H1 (cell line): Measurements from ENCODE around the gene NR3C2. TPM values are rescaled to one million over a fixed set of nuclear protein-coding genes. Genes with fewer than 3 reads are reported as not detected.

Source experiments
- CTCF ChIA-PET: fragments of 300-600 bp; sonication (Branson Sonifier 250); formaldehyde crosslinking; loops from one replicate; lab custom pipeline; 2021; ENCODE audit not compliant: partially characterized antibody; lab: Charles Lee
- POLR2A ChIA-PET: fragments of 300-600 bp; sonication (Branson Sonifier 250); formaldehyde crosslinking; loops from one replicate; lab custom pipeline; 2021; ENCODE audit warnings: inconsistent platforms; ENCODE audit not compliant: partially characterized antibody; lab: Charles Lee
- DNase-seq, 2 experiments: peaks; one replicate each; pipeline versions ENCODE4 v3.0.0 to v3.0.0-alpha.2; 2010 to 2022; ENCODE audit warnings: low spot score in 2 of 2, low read depth in 1 of 2, mixed read lengths in 1 of 2
- FAIRE-seq: peaks from 2 replicates; lab custom pipeline; 2011; peaks lifted over from hg19 to GRCh38; lab: Jason Lieb, UNC
- H2AFZ ChIP-seq: 2 replicates; pipeline ENCODE4 v1.8.1; 2012; ENCODE audit warnings: low read length, inconsistent platforms
- H2AK5ac ChIP-seq: 2 replicates; pipeline ENCODE4 v1.6.1; 2013; ENCODE audit warnings: low read depth, low read length
- H2BK120ac ChIP-seq: replicated peaks from 2 replicates; pipeline ENCODE3; 2013; ENCODE audit warnings: low read depth, low read length, inconsistent platforms
- H2BK12ac ChIP-seq: 2 replicates; pipeline ENCODE4 v1.6.1; 2013; ENCODE audit warnings: low read depth, low read length
- H2BK15ac ChIP-seq: 2 replicates; pipeline ENCODE4 v1.6.1; 2013; ENCODE audit warnings: low read length
- H2BK20ac ChIP-seq: 2 replicates; pipeline ENCODE4 v1.6.1; 2013; ENCODE audit warnings: low read length
- H2BK5ac ChIP-seq: 2 replicates; pipeline ENCODE4 v1.6.1; 2013; ENCODE audit warnings: low read depth, low read length
- H3K14ac ChIP-seq: 2 replicates; pipeline ENCODE4 v1.6.1; 2013; ENCODE audit warnings: inconsistent platforms; ENCODE audit not compliant: insufficient read length
- H3K18ac ChIP-seq: 2 replicates; pipeline ENCODE4 v1.6.1; 2013; ENCODE audit warnings: low read length; ENCODE audit errors: extremely low read depth
- H3K23ac ChIP-seq: 2 replicates; pipeline ENCODE4 v1.6.1; 2013; ENCODE audit warnings: inconsistent platforms; ENCODE audit not compliant: insufficient read length
- H3K23me2 ChIP-seq: 2 replicates; pipeline ENCODE4 v1.6.1; 2013; ENCODE audit warnings: low read depth, low read length
- H3K27ac ChIP-seq: 2 replicates; pipeline ENCODE4 v1.6.1; 2011; ENCODE audit warnings: low read depth, low read length, inconsistent platforms
- H3K27me3 ChIP-seq, 4 experiments: replicated peaks in 1 of 4; 1 replicate in 1 of 4; 2 replicates in 3 of 4; pipeline versions ENCODE4 v1.6.1 to v1.8.1; 2011 to 2013; ENCODE audit warnings: low read length in 3 of 4, mild to moderate bottlenecking in 3 of 4, inconsistent platforms in 2 of 4, mixed read lengths in 2 of 4, moderate library complexity in 1 of 4; ENCODE audit not compliant: control insufficient read depth in 3 of 4, insufficient read depth in 3 of 4; ENCODE audit errors: extremely low read depth in 1 of 4
- H3K36me3 ChIP-seq, 4 experiments: 2 replicates each; pipeline versions ENCODE4 v1.6.1 to v1.8.1; 2011 to 2013; ENCODE audit warnings: mild to moderate bottlenecking in 4 of 4, low read length in 3 of 4, moderate library complexity in 2 of 4, control low read depth in 1 of 4, inconsistent platforms in 1 of 4; ENCODE audit not compliant: insufficient read depth in 4 of 4, control insufficient read depth in 2 of 4
- H3K4ac ChIP-seq: replicated peaks from 2 replicates; pipeline ENCODE3; 2013; ENCODE audit warnings: low read length, low read depth, mixed read lengths, inconsistent platforms; ENCODE audit not compliant: insufficient read length
- H3K4me1 ChIP-seq, 4 experiments: replicated peaks in 1 of 4; 1 replicate in 1 of 4; 2 replicates in 3 of 4; pipeline versions ENCODE4 v1.6.1 to v1.8.1; 2011 to 2013; ENCODE audit warnings: low read length in 3 of 4, inconsistent platforms in 2 of 4, mixed read lengths in 1 of 4; ENCODE audit not compliant: insufficient read depth in 4 of 4, control insufficient read depth in 3 of 4
- H3K4me2 ChIP-seq, 2 experiments: 2 replicates each; pipeline versions ENCODE4 v1.6.1 to v1.8.1; 2011 to 2013; ENCODE audit warnings: low read depth in 2 of 2, low read length in 2 of 2, control low read depth in 1 of 2, inconsistent platforms in 1 of 2, mild to moderate bottlenecking in 1 of 2; ENCODE audit not compliant: insufficient read depth in 1 of 2
- H3K4me3 ChIP-seq, 4 experiments: fragments of 200-600, 300-600 bp in 1 of 4; sonication (generic), shearing (Covaris generic), sonication (Bioruptor Twin) in 1 of 4; 2 replicates each; pipeline versions ENCODE4 v1.5.1 to v1.8.1; 2011 to 2016; ENCODE audit warnings: low read length in 4 of 4, low read depth in 3 of 4, control low read depth in 2 of 4, inconsistent platforms in 2 of 4, mild to moderate bottlenecking in 2 of 4, mixed read lengths in 1 of 4, moderate library complexity in 1 of 4; ENCODE audit not compliant: insufficient read depth in 2 of 4; ENCODE audit errors: extremely low read depth in 1 of 4
- H3K56ac ChIP-seq: replicated peaks from 2 replicates; pipeline ENCODE3; 2013; ENCODE audit warnings: low read depth, mild to moderate bottlenecking, mixed read lengths, low read length, inconsistent platforms; ENCODE audit not compliant: insufficient read length
- H3K79me1 ChIP-seq: 2 replicates; pipeline ENCODE4 v1.6.1; 2013; ENCODE audit warnings: low read depth, low read length, control low read depth
- H3K79me2 ChIP-seq, 2 experiments: 2 replicates each; pipeline versions ENCODE4 v1.6.1 to v1.8.1; 2012 to 2013; ENCODE audit warnings: low read length in 2 of 2, mild to moderate bottlenecking in 2 of 2, inconsistent platforms in 1 of 2; ENCODE audit not compliant: insufficient read depth in 2 of 2, control insufficient read depth in 1 of 2
- H3K9ac ChIP-seq, 4 experiments: replicated peaks in 1 of 4; 1 replicate in 1 of 4; 2 replicates in 3 of 4; pipeline versions ENCODE4 v1.6.1 to v1.8.1; 2011 to 2013; ENCODE audit warnings: low read depth in 3 of 4, low read length in 3 of 4, control low read depth in 2 of 4, mild to moderate bottlenecking in 2 of 4, moderate library complexity in 2 of 4, inconsistent platforms in 1 of 4; ENCODE audit errors: extremely low read depth in 1 of 4
- H3K9me3 ChIP-seq, 2 experiments: 2 replicates each; pipeline versions ENCODE4 v1.6.1 to v1.8.1; 2012 to 2013; ENCODE audit warnings: mild to moderate bottlenecking in 2 of 2, moderate library complexity in 2 of 2, control low read depth in 1 of 2, inconsistent platforms in 1 of 2, low read depth in 1 of 2, low read length in 1 of 2, mixed read lengths in 1 of 2; ENCODE audit not compliant: insufficient read depth in 2 of 2
- H4K20me1 ChIP-seq, 2 experiments: replicated peaks in 1 of 2; 2 replicates each; pipeline versions ENCODE3 to v1.8.1; 2011 to 2013; ENCODE audit warnings: inconsistent platforms in 2 of 2, low read length in 2 of 2, mild to moderate bottlenecking in 1 of 2; ENCODE audit not compliant: insufficient read depth in 2 of 2, control insufficient read depth in 1 of 2
- H4K5ac ChIP-seq: 2 replicates; pipeline ENCODE4 v1.6.1; 2013; ENCODE audit warnings: low read length, low read depth, mixed read lengths, inconsistent platforms; ENCODE audit not compliant: insufficient read length
- H4K8ac ChIP-seq: 2 replicates; pipeline ENCODE4 v1.8.0; 2013; ENCODE audit warnings: mild to moderate bottlenecking, moderate library complexity, low read length, inconsistent platforms; ENCODE audit not compliant: insufficient read depth; ENCODE audit errors: extremely low read depth
- H4K91ac ChIP-seq: replicated peaks from 2 replicates; pipeline ENCODE3; 2013; ENCODE audit warnings: low read length, mixed read lengths, inconsistent platforms; ENCODE audit not compliant: insufficient read length
- ASH2L ChIP-seq: fragments of 200-600, 300-600 bp; sonication (generic); IDR thresholded peaks from one replicate; pipeline ENCODE4 v1.7.1; 2017; ENCODE audit warnings: low read length
- RBBP5 ChIP-seq: IDR thresholded peaks from 2 replicates; pipeline ENCODE4 v1.7.1; 2012; ENCODE audit warnings: low read depth, mild to moderate bottlenecking, inconsistent platforms, low read length, moderate library complexity, borderline replicate concordance
- SAP30 ChIP-seq: fragments of 300-600 bp; sonication (generic); IDR thresholded peaks from 2 replicates; pipeline ENCODE4 v1.7.1; 2012; ENCODE audit warnings: low read length, moderate library complexity, mild to moderate bottlenecking, inconsistent platforms; ENCODE audit not compliant: insufficient read depth, insufficient replicate concordance
- SIN3A ChIP-seq, 2 experiments: IDR thresholded peaks in 1 of 2; conservative IDR thresholded peaks in 1 of 2; 2 replicates each; pipeline ENCODE4 v1.6.1; 2011 to 2012; ENCODE audit warnings: low read length in 2 of 2, improper control_type of control experiment in 1 of 2, low read depth in 1 of 2, mild to moderate bottlenecking in 1 of 2
- WGBS, 2 experiments: shearing (Covaris generic) in 1 of 2; methylation state at CpG; one replicate each; pipeline versions ENCODE4 v1.1.6 to v1.1.7; 2013 to 2015; ENCODE audit warnings: low lambda C conversion rate in 2 of 2, mixed read lengths in 2 of 2, inconsistent platforms in 1 of 2, low coverage in 1 of 2, missing lambda C conversion rate in 1 of 2; ENCODE audit not compliant: insufficient replicate concordance in 2 of 2, insufficient coverage in 1 of 2, insufficient read length in 1 of 2; ENCODE audit errors: extremely low coverage in 1 of 2, missing lambda C conversion rate in 1 of 2; 5-methylcytosine and 5-hydroxymethylcytosine counted together
- polyA plus RNA-seq, 7 experiments: library from polyadenylated mRNA; depleted of rRNA in 3 of 7; stranded (reverse) in 5 of 7; unstranded in 2 of 7; fragments of >200 nt in 5 of 7; fragments of 200-250 nt in 2 of 7; gene quantifications; 1 replicate in 5 of 7; 2 replicates in 1 of 7; 4 replicates in 1 of 7; pipeline versions ENCODE4 v1.2.1 to v1.2.3, GENCODE V29; 2011 to 2013; ENCODE audit warnings: missing spikeins in 2 of 7, mixed read lengths in 2 of 7
- total RNA-seq: library from RNA; stranded (reverse); fragmentation: NEBNext Ultra II Directional; extraction: Animal tissue kit (Norgen Biotek cat#: 25700); gene quantifications from 2 replicates; pipeline ENCODE4 v1.2.1, GENCODE V29; 2021

Gene NR3C2
- total and polyA plus RNA-seq, 2 of the 8 experiments (the other 6 are each of a cell fraction or from before 2014, with no cell fraction given): 0.80 to 3.9 TPM

DNA sequence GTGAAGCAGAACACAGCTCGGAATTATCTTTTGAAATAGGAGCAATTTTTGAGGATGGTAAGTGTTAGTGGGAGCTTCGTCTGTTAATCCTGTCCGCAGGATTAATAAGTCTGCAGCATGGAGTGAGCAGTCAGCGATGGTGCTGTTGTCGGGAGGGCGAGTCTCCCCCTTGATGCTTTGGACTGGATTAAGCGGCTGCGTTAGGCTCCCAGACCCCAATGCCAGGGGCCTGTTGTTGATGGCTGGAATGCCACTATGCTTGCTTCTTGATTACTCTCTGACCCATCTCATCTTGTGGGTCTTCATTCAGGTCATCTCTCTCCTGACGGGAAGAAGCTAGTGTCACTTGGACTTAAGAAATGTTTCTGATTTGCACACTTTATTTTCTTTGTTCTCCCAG is 377.8 kb downstream of the NR3C2 start:
- H3K23me2 ChIP-seq: no peaks in the 10 kb centered on the region
- no peaks in the 10 kb centered on the region for H3K79me2 ChIP-seq
- TF ChIP-seq ASH2L (no peak), SIN3A (conservative IDR thresholded peaks at IDR 0.05 in 1 of 2, IDR thresholded peaks at IDR 0.05 in 1 of 2; ENCODE audit: low read depth in 1 of 2, low read length in 2 of 2) (no peak), RBBP5 (no peak), SAP30 (no peak)
- H3K18ac ChIP-seq: no peak overlapping the region
- H3K23ac ChIP-seq: no peak overlapping the region
- H3K4ac ChIP-seq: no peak overlapping the region
- no peak overlapping the region for H3K4me3 ChIP-seq
- ChIA-PET POLR2A (no interaction called here), CTCF (interaction anchor here (1.1 to 1.5 kb wide), 3 partner anchors 11 to 40 kb away, joined by 3 to 5 read pairs (median 3); no protein-coding TSS in a partner anchor)
- no peak overlapping the region for H2AK5ac ChIP-seq
- H4K5ac ChIP-seq: no peak overlapping the region
- H2BK12ac ChIP-seq: no peak overlapping the region
- H4K20me1 ChIP-seq: no peaks in the 10 kb centered on the region
- no peak overlapping the region for H2BK20ac ChIP-seq
- no peak for FAIRE-seq
- H2BK15ac ChIP-seq: no peak overlapping the region
- H2BK5ac ChIP-seq: no peak overlapping the region
- no peaks in the 10 kb centered on the region; the same call in 1 of the 2 replicates for H3K79me1 ChIP-seq
- 93% methylated on average over 9 of the region's 9 CpGs; no CpG with 5 or more reads in 1 of the 2 experiments for WGBS, 2 experiments
- no peak overlapping the region for H3K56ac ChIP-seq
- DNase-seq: no peak
- no peak overlapping the region for H4K8ac ChIP-seq
- H3K4me1 ChIP-seq: peaks cover 0 to 3% (median 1%) of the 10 kb centered on the region in 4 experiments; a peak in 3 of 7 replicates
- H3K27ac ChIP-seq: no peak overlapping the region
- H3K14ac ChIP-seq: no peak overlapping the region
- H3K27me3 ChIP-seq: no peaks in the 10 kb centered on the region
- no peak overlapping the region for H3K9ac ChIP-seq
- H3K9me3 ChIP-seq: no peaks in the 10 kb centered on the region
- no peak overlapping the region for H4K91ac ChIP-seq
- H2AFZ ChIP-seq: no peak overlapping the region
- no peak overlapping the region for H3K4me2 ChIP-seq
- H3K36me3 ChIP-seq: no peaks in the 10 kb centered on the region; a peak in 1 of 8 replicates
- H2BK120ac ChIP-seq: no peak overlapping the region
